ENCODE data around the gene KCNK17. TPM values are rescaled to one million over a fixed set of nuclear protein-coding genes. Genes with fewer than 3 reads are reported as not detected.

The KCNK17 gene
- total RNA-seq, result not detected

DNA sequence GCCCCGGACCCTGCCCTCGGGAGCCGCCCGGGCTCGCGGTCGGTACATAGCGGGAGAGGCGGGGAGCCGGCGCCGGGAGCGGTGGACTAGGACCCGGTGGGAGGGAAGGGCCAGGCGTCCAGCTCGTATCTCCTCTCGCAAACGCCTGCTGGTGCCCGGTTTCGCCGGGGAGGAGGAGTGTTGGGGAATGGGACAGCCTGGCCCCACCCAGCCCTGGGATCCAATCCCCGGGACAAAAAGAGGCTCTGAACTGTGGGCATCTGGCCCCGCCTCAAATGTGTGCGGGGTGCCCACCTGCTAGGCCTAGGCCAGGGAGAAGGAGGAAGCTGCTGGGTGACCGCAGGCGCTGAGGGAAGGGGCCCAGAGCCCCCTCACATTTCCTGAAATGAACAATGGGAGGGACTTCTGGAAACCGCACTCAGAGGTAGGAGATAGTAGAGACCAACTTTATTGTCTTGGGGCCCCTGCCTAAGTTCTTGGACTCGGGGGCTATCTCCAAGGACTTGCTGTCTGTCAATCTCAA, at the start of gene KCNK17:
Gene KCNK17 (minus strand): TSS at position 147 of the 523 bp plus-strand sequence. CDS start 99 bp downstream, at position 48.
- ChIA-PET CTCF (interaction anchor here (0.5 kb wide), 1 partner anchor 37 kb away, joined by 3 read pairs; no protein-coding TSS in a partner anchor), POLR2A (no interaction called here)

- POLR2A ChIA-PET, result no interaction called here
Measured at GRCh38 chr6:39363280-39363679, 49.1 kb upstream of the KCNK17 start.

GRCh38 chr6:39362487-39362865, 48.3 kb upstream of the KCNK17 start:
- POLR2A ChIA-PET, result no interaction called here
- CTCF ChIA-PET, result interaction anchor here (1.0 to 1.3 kb wide), 2 partner anchors 8 to 15 kb away, joined by 3 read pairs; no protein-coding TSS in a partner anchor

More at GRCh38 chr6:39363280-39363679, 49.1 kb upstream of the KCNK17 start:
- CTCF ChIA-PET, result interaction anchor here (1.3 kb wide), 1 partner anchor 16 kb away, joined by 3 read pairs; no protein-coding TSS in a partner anchor

GRCh38 chr6:39361657-39362486, 47.7 kb upstream of the KCNK17 start:
- ChIA-PET CTCF (interaction anchor here (0.7 to 1.0 kb wide), 2 partner anchors 9 to 186 kb away, joined by 3 read pairs; no protein-coding TSS in a partner anchor), POLR2A (no interaction called here)

- POLR2A ChIA-PET, result no interaction called here
- CTCF ChIA-PET, result no interaction called here
Measured at GRCh38 chr6:39360378-39360777, 46.2 kb upstream of the KCNK17 start.

- ChIA-PET POLR2A (no interaction called here), CTCF (no interaction called here)
Measured at GRCh38 chr6:39357998-39358686, 43.9 kb upstream of the KCNK17 start.

DNA sequence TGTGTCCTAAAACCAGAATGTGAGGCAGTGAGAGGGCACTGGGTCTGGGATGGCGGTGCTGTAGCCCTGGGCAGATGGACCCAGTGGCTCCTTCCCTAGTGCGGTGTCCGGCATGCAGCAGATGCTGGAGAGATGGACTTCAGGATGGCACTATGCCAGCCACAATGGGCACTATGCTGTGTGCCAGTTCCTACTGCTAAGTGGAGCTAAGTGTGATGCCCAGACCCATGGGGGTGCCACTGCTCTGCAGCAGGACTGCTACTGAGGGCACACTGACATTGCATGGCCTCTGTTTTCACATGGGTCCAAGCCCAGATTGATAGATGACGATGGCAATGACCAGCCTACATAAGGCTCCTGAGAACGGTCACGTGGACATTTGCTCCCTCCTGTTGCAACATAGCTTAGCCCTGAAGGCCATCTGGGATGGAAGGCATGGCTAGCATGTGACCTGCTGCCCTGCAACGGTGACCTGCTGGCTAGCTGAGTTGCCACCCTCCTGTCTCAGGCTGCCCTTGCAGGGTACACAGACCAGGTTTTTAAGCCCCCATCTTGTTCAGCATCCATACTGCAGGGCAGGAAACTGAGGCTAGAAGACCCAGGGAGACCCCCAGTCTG, 39.6 kb upstream of the KCNK17 start:
- CTCF ChIA-PET, result no interaction called here
- POLR2A ChIA-PET, result interaction anchor here (0.6 kb wide), 1 partner anchor 65 kb away, joined by 9 read pairs; no protein-coding TSS in a partner anchor

DNA sequence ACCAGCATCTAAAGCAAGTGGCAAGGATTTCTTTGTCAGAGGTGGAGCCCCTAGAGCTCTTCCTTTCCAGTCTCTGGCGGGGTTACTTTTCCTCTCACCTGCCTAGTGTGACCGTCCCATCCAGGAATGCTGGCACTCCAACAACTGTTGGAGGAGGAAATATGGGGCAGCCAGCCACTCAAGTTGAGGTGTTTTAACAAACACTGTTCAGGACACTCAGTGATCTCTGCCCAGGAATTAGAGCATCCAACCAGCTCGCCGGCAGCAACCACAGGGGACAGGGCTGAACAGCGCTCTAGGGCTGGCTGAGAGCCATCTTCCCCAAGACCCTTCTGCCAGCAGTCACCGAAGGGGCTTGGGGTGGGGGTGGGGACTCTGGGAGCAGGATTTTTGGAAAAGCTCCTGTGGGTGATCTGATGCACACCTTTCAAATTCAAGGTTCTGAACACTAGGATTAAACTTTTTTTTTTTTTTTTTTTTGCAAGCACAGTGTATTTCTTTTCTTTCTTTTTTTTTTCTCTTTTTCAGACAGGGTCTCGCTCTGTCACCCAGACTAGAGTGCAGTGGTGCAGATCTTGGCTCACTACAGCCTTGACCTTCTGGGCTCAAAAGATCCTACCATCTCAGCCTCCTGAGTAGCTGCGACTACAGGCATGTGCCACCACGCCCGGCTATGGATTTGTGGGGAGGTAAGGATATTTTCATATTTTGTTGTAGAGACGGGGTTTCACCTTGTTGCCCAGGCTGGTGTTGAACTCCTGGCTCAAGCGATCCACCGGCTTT, 36.7 kb upstream of the KCNK17 start:
- ChIA-PET CTCF (no interaction called here), POLR2A (no interaction called here)

DNA sequence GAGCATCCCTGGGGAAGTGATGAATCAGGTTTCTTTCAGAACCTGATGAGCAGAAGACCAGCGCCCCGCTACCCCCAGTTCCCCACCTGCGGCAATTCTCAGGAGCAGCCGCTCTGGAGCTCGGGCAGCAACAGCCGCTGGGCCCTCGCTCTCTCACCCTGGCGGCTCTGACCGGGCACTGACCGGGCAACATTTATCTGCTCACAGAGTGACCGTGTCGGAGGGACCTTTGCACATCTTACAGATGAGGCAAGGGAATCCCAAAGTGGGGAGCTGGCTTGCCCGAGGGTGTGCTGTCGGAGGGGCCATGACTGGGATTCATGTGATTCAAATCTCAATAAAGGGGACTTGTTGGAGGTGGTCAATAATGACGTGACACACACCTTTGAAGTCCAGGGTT, 34.5 kb upstream of the KCNK17 start:
- POLR2A ChIA-PET, result no interaction called here

GRCh38 chr6:39347906-39348585, 33.8 kb upstream of the KCNK17 start:
- CTCF ChIA-PET, result interaction anchor here (0.6 to 1.1 kb wide), 2 partner anchors 15 to 449 kb away, joined by 3 to 7 read pairs; no protein-coding TSS in a partner anchor
- POLR2A ChIA-PET, result no interaction called here

More for the DNA sequence above, 34.5 kb upstream of the KCNK17 start:
- CTCF ChIA-PET, result no interaction called here

DNA sequence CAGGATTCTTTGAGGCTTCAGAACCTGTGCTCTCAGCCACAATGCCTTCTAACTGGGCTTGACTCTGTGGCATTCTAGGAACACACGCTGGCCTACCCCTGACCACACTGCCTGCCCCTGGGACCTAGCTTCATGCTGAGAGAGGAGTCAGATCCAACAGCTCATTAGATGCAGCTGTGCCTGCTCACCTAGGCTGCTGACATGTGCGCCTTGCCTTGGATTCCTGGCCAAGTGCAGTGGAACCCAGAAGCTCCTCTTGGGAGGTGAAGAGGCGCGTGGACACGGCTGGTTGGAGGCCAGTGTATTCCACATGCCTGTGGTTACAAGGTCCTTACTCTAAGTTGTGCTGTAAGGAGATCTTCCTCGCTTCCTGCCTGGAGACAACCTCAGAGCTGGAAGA, 33.0 kb upstream of the KCNK17 start:
- POLR2A ChIA-PET, result no interaction called here
- CTCF ChIA-PET, result interaction anchor here (1.1 kb wide), 1 partner anchor 16 kb away, joined by 3 read pairs; no protein-coding TSS in a partner anchor

- ChIA-PET CTCF (interaction anchor here (0.6 kb wide), 1 partner anchor 910 kb away, joined by 3 read pairs; no protein-coding TSS in a partner anchor), POLR2A (no interaction called here)
Measured at GRCh38 chr6:39344821-39345280, 30.6 kb upstream of the KCNK17 start.

- CTCF ChIA-PET, result no interaction called here
- POLR2A ChIA-PET, result no interaction called here
Measured at GRCh38 chr6:39343396-39343870, 29.2 kb upstream of the KCNK17 start.

- CTCF ChIA-PET, result no interaction called here
- POLR2A ChIA-PET, result no interaction called here
Measured at GRCh38 chr6:39342692-39343395, 28.6 kb upstream of the KCNK17 start.

DNA sequence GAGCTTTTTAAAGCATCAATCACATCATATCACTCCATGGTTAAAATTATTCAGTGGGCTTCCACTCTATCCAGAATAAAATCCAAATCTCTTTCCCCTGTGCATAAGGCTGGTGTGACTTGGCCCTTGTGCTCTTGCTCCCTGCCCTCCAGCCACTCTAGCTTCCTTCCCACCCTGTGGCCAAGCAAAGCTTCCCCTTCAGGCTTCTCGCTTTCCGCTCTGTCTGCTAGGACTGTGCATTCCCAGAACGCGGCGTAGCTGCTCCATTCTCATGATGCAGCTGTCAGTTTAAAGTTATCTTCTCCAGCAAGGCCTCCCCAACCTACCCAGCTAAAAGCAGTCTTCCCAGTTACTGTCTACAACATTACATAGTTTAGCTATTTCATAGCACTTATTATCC, 27.7 kb upstream of the KCNK17 start:
- CTCF ChIA-PET, result no interaction called here
- POLR2A ChIA-PET, result no interaction called here

GRCh38 chr6:39341352-39341751, 27.1 kb upstream of the KCNK17 start:
- ChIA-PET CTCF (no interaction called here), POLR2A (no interaction called here)

DNA sequence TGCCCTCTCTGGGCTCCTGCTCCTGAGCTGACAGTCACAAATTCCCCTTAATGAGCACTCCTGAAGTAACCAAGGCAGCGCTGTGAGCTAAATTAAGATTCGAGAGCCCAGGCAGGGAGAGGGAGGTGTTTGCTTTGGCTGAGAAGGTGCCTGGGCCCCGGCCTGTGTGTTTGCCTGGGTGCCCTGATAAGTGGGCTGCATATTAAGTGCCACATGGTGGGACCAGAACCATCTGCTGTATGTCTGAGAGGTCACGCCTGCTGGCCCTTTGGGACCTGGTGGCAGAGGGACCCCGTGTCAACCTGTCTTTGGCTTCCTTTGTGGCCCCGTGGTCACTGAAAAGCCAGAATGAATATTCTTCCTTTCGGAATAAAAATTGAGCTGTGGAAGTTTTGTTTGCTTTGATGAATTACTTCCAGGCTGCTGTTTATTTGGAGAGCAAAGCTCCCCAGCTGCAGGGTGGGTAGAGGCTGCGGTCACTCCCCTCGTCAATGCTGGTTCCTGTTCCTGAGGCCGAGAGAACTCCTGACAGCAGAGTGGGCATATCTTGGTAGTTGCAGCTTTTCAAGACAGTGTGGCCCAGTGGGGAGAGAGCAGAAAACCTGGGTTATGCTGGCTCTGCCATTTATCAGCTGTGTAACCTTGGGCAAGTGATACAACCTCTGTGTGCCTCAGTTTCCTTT, 25.8 kb upstream of the KCNK17 start:
- CTCF ChIA-PET, result no interaction called here
- POLR2A ChIA-PET, result no interaction called here

Data from activated CD8-positive, alpha-beta memory T cell treated with anti-CD3 and anti-CD28 coated beads for 36 hours (primary cell).